ENCODE results near the gene NTM.

Gene NTM

DNA sequence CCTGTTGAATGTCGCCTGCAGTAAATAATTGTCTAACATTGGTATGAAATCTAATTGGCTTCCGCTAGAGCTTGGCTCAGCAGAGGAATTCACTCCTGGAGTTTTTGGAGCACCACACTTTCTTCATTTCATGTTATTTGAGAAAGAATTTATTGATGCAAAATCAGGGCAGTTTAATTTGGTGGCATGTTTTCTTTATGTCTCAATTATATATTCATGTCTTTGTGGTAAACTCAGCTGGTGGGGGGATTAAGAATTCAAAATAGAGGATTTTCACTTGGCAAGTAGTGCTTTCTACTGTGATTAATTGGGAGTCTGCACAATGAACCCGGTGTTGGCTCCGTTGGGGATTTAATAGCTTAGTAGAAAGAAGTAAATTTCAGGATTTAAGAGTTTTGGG lies 784.4 kb downstream of the NTM start:
- DNase-seq (ENCODE audit: low read depth) = no peak

DNA sequence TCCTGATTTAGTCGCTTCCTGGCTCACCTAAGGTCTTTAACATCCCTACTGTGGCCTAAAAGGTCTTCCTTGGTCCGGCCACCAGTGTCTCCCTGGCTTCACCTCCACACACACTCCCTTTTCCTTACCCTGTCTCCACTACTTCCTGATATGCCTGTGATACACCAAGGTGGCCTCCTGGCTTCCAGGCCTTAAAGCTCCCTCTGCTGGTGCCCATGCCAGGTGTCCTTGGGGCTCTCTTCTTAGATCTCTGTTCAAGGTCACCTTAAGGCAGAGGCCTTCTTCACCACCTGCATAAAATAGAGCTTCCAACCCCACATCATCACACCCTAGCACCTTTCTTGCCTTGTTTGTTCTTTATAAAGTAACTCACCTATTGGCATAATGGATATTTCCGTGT lies 787.7 kb downstream of the NTM start:
- DNase-seq (ENCODE audit: low read depth) = no peak

DNA sequence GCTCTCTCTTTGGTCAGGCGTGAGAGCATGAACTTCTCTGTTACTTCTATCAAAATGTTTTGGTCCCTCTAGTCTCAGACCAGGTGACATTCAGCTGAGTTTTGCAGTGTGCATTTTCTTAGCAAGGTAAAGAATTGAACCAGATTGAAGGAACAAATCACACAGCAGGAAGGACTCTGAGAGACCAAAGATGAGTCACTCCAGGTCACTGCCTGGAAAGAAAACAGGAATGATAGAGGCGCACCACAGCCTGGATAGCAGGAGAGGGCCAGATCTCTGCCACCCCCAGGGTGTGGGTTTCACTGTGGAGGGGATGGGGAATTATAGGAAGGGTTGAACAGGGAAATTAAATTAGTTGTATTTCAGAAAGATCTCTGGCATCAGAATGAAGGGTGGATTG lies 788.3 kb downstream of the NTM start:
- DNase-seq (ENCODE audit: low read depth) = no peak

DNA sequence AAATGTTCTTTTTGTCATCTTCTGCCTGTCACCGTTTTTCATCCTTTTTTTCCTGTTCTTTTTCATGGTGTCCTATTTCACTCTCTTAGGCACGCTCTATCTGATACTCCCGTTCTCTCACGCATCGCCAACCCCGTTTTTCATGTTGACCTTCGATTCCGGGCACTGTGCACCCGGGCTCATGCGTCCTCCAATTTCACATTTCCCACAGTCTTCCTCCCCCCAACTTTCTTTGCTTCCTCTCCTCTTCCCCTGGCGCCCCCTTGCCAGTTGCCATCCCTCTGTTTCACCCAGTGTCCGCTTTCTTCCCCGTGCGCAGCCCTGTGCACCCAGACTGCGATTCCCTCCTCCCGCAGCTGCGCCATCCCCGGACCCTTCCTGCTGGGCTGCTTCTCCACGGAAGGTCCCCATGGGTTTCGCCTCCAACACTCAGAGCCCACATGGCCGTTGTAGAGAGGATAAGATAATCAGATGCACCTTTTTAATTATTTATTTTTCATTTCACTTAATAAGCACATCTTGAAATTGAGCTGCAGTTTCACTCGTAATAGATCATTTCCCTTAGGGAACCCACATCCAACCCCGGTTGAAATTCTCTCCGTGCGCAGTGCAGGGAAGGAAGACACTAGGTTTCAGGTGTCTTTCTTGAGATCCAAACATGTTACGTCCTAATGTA lies 791.1 kb downstream of the NTM start:
- DNase-seq (ENCODE audit: low read depth) = no peak

DNA sequence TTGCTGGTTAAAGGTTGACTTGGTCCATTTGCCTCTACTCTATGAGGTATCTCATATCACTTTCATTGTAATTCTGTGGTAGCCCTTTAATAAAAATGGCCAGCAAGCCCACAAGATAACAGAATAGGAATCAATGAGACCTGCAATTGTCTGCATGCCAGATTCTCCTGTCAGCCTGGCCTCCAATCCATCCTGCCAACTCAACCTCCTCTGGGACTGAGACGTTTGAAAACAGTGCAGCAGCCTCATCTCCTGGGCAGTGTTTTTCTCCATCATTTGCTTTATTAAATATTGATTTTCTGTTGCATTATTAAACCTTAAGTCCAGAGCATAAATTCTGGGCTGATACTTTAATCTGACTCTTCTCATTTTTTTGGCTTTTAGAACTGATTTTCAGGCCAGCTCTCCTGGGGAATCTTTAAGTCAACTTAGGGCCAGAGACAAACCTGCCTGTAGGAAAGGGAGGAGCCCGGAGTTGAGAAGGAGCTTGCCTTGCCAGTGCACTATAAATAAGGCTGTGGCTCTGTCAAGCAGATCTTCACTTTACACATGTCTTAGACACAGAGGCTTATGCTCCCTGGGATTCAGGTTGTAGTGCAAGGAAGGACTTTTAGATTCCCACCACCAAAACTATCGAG lies 798.0 kb downstream of the NTM start:
- no peak for DNase-seq (ENCODE audit: low read depth)

DNA sequence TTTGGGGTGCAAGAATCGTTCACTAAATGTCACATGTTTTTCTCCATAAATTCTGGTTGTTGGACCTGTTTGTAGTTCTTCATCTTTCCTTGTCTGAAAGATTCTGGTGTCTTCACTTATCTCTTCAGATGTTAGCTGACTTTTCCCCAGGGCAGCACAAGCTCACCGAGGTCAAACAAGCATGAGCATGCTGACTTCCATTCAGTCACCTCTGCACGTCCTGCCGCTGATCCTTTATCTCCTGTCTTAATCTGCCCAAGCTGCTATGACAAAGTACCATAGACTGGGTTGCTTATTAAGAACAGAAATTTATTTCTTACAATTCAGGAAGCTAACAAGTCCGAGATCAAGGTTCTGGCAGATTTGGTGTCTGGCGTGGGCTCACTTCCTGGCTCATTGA lies 800.6 kb downstream of the NTM start:
- DNase-seq (ENCODE audit: low read depth) = no peak

DNA sequence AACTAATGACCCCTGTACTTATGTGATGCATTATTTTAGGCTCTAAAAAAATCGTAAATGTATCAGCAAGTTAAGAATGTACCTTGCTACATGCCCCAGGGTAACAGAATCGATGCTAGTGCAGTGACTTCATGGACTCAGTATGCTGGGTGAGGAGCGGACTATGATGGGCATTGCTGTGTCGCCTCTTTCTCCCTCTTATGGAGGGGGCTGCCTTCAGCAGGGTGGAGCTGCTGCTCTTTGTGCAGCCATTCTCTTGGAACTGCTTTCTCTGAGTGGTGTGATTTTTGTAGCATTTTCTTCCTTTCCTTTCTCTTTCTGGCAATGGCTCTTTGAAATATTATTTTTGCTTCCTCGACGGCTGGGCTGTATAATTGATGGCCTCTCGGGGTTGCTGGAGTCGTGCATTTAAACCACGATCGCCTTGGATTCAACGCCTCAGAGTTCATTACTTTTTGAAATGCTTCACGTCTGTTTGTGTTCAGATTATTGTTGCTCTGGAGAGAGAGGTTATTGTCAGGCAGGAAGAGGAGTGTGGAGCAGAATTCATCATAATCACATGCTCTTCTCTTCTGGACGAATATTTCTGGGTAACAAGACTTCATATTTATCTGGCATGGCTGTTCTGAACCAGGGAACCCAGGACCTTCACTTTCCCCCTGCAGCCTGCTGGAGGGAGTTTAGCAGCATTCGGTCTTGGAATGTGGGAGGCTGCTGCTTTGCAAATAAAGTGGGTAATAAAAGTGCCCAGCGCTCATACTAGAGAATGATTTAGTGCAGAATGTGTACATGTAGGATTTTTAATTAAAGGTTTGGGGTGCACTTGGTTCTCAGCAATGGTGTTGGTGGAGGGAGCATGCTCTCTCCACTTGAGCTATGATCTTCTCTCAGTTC lies 804.2 kb downstream of the NTM start:
- no peak for DNase-seq (ENCODE audit: low read depth)

DNA sequence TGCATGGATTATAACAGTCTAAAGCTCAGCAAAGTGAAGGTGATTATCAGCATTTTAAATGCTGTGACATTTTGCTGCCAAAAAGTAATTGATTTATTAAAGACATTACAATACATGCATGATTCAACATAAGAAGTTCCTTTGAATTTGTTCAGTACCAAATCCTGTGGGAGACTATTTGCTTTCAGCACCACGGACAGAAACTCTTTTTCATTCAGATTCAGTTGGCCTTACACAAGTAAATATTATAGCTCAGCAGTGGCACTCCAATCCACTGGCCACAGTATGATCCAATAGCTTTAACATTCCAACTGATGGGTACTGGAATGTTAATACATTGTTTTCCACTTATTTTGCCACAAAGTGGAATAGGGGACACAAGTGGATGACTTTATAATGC lies 806.7 kb downstream of the NTM start:
- DNase-seq (ENCODE audit: low read depth) = peak; percentile 10

DNA sequence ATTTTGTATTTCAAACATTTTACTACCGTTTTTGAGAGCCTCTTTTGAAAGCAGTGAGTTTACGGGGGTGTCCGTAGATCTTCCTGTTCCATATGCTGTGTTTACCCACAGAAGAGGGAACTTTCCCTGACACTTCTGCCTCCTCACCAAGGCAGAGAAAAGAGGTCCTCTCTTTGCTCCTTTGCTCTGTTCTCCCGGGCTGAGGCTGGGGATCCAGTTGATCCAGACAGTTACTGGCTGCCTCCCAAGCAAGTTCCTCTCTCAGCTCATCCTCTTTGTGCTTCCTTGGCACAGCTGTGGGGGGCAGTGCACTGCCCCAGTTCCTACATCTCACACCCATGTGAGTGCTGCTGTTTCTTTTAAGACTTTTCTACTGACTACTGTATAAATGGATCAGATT lies 813.7 kb downstream of the NTM start:
- no peak for DNase-seq (ENCODE audit: low read depth)

DNA sequence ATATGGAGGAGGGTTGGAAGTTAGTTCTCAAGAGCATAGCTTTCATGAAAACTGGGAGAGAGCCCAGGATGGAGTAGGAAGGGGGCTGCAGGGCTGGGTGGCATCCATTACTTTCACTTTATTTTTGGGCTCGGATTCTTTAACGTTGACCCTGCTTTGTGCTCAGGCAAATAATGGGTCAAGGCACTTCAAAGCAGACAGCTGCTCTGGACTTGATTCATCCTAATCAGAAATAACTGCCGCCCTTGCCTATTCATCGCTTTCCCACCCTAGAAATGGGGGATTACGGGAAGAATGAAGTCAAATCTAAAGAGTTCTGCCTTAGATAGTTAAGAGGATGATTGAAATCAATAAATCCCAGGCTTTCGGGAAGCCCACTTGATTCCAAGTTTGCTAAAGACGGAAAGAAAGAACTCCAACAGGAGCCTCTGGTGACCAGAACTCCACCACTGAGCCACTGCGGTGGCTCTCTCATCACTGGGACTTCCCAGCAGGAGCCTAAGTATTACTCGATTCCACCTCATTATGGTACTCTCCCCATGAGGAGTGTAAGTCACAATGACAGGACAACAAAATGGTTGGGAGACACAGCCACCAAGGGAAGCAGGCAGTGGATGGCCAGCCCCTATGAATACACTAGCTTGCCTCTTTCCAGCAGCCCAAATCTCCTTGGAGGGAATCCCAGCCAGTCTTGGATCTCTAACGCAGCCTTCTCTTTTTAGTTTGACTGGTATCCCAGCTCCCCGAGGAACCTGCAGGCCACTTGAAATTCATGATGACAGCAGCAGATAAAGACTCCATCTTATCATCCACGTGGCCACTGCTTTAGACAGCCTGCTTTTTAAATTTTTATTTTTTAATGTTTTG lies 815.5 kb downstream of the NTM start:
- no peak for DNase-seq (ENCODE audit: low read depth)

DNA sequence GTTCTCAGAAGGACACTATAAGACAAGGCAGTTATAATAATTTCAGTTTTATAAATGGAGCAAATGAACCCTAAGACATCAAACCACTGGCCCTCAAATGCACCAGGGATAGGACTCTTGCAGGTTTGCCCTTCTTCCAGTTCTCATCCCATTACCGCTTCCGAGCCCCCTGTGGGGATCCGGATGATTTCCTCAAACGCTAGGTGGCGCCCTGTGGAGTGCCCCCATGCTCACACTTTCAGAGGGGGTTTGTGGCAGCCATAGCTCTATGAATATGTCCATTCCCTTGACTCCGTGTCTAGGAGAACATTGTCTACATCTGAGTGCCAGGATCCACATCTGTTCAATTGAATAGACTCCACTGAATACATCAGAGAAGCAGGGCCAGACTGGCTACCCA lies 816.3 kb downstream of the NTM start:
- DNase-seq (ENCODE audit: low read depth) = no peak

DNA sequence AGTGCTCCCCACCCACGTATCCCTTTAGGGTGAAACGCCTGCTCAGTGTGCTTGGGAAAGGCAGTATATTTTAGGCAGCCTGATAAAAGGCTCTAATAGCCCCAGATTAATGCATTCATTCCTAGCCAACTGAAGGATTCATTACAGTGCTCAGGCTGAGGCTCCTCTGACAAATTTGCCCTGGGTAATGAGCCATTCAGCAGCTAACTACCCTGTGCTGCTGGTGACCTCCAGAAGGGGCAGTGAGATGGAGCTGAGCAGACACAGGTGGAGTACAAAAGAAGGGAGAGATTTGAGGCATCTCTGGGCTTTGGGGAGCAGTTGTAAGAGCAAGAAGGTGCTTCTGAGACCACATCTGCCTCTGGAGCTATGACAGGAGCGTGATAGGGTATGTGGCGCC lies 817.0 kb downstream of the NTM start:
- DNase-seq (ENCODE audit: low read depth) = no peak

DNA sequence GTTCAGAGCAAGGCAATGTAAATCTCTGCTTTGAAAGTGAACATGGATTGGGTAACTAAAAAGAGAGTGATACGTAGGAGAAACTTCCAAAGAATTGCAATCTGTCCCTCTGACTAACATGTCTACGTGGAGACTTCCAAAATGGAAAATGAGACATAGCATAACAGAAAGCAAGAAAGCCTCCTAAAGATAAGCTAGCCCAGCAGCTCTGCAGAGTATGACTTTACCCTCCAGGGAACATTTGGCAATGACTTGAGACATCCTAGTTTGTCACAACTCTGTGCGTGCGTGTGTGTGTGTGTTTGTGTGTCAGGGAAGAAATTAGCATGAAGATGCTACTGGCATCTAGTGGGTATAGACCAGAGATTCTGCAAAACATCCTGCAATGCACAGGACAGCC lies 817.4 kb downstream of the NTM start:
- DNase-seq (ENCODE audit: low read depth) = no peak

DNA sequence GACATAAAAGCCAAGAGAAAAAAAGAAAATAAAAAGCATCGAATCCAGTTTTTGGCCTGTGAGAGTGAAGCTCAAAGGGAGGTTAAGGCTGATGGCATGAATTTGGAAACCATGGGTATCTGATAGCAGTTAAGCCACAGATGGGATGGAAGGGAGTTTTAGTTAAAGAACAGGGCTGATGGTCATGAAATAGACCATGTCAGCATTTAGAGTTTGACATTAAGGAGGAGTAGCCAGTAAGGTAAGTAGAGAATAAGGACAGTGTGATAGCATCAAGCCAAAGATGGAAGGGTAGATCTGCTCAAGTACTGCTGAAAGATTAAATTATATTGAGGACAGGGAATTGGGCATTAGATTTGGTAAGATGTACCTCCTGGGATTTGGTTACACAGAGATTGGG lies 826.5 kb downstream of the NTM start:
- no peak for DNase-seq (ENCODE audit: low read depth)

DNA sequence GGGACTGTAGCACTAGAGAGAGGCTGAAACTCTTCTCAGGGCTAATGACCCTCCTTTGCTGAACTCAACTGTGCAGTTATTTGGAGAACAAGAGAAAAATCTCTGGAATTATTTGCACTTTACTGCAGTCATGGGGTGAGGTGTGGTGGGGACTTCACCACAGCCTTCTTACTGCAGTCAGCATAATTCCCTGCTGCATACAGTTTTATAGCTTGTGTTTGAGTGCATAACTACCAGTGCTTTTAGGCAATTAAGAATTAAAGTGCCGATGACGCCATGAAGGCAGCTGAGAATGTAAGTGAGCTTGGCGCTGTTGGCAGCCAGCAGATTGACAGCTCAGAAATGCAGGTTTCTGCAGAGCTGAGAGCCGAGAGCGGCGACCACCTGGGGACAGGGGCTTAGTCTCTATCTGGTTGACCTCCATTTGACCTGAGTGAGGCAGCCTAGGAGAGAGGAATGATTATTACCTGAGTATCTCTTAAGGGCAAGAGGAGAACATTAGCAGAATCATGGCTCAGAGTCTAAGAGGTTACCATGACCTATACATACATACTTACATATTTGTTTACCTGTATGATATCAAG lies 830.0 kb downstream of the NTM start:
- DNase-seq (ENCODE audit: low read depth) = no peak

DNA sequence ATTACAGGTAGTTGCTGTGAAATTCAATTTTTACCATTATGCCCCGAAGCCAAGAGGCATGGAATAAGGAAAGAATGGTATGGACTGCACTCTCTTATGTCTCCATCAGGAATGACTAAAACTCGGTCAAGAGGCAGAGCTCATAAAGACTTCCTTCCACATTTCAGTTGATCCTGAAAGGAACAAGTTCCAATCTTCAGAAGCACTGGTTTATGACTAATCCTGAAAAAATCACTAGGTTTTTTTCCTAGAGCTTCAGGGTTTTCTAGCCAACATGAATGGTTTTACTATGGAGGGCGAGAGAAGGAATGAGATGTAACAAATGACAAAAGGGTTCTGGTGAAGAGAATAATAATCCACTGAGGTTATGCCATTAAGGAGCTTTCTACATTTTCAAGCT lies 832.2 kb downstream of the NTM start:
- no peak for DNase-seq (ENCODE audit: low read depth)

DNA sequence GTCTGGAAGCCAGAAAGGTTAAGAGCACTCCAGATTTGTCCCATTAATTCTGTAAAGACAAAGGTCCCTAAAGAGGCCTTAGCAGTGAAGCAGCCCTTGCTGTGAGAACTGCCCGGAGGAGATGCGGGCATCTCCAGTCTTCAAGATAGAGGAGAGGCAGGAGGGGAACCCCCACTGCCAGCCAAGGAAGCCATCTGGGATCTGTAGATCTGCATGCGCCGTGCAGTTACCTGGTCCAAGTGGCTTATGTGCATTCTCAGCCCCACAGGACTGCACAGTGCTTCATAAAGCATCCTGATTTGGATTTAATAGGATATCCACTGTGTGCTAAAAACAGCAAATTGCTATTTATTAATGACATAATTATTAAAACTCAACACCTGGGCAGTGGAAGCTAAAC lies 834.6 kb downstream of the NTM start:
- DNase-seq (ENCODE audit: low read depth) = no peak

DNA sequence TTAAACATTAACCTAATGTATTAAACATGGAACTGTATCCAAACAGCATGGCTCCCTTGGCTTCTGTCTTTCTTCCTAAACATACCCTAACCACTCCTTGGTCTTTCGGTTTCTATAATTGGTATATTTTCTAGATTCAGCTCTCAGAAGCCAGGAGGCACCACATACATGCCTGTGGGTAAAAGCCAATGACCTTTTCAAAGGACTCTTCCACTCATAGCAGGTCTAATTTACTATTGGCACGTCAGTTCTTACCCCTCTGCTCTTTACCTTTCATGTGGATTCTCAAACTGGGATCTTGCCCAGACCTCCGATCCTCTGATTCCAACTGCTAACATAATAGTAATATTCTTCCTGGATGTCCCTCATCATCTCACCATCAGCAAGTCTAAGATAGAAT lies 835.1 kb downstream of the NTM start:
- no peak for DNase-seq (ENCODE audit: low read depth)

DNA sequence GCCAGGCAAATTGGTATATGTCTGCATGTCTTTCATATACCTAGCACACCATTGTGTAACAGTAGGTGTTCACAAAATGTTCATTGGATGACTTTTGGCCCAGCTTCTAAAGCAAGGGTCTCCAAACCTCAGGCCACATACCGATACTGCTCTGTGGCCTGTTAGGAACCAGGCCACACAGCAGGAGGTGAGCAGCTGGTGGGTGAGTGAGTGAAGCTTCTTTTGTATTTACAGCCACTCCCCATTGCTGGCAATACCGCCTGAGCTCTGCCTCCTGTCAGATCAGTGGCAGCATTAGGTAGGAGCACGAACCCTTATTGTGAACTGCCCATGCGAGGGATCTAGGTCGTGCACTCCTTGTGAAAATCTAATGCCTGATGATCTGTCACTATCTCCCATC lies 836.6 kb downstream of the NTM start:
- DNase-seq (ENCODE audit: low read depth) = no peak

DNA sequence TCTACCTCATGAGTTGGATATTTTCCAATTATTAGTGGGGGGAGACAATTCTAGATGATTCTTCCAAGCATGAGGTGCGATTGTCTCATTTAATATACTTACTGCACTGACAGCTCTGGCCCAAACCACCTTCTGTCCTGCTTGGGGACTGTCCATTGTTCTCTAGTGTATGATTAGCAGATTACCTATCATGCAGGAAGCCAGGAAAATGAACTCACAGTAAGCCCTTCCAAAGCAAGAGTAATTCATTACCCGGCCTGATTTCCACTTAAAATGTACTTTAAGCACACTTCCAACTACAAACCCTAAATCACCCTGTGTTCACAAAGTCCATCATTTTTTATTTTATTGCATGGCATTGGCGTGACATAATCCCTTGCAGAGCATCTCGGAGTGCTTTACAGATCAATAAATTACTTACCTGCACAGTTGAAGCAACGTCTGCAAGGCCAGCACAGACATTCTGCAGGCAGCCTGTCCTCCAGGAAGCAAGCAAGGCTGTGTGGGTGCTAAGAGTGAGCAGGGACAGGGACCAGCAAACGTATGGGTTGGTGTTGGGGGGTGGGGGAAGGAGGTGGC lies 838.2 kb downstream of the NTM start:
- DNase-seq (ENCODE audit: low read depth) = no peak

DNA sequence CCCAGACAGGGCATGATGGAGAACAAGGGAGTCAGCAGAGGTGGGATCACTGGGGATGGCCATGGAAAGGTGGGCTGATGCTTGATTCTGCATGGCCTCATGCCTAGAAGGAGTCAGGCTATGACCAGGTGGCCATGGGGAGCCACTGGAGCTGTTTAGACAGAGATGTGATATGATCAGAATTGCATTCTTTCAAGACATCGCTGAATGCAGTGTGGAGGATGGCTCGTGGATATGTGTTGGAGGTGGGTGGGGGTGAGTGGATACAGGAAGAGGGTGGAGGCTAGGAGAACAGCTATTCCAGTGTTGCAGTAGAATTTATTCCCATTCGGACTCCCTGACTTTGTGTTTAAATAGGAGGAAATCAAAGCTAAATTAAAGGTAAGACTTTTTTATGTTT lies 841.1 kb downstream of the NTM start:
- DNase-seq (ENCODE audit: low read depth) = no peak

DNA sequence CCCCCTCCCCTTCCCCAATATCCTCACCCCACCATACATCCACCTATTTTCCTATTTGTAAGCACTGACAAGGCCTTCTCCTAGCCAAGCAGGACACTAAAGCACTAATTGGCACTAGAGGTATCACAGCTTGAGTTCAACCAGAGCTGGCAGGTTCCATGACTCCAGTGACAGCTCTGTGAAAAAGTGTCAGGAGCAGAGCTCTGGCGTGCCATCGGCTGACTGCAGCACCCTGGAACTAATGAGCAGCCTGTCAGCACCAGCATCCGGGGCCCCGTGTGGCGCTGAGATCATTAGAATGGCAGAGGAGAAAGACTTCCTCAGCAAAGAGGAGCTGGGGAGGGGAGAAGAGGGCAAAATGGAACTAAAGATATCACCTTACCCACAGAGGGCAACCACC lies 847.4 kb downstream of the NTM start:
- DNase-seq (ENCODE audit: low read depth) = no peak
